ENCODE data around the gene ELOB. TPM values are rescaled to one million over a fixed set of nuclear protein-coding genes. Genes with fewer than 3 reads are reported as not detected.

The ELOB gene
- total RNA-seq, 6 experiments from 2014 or later = 329 to 403 (median 352) TPM

DNA sequence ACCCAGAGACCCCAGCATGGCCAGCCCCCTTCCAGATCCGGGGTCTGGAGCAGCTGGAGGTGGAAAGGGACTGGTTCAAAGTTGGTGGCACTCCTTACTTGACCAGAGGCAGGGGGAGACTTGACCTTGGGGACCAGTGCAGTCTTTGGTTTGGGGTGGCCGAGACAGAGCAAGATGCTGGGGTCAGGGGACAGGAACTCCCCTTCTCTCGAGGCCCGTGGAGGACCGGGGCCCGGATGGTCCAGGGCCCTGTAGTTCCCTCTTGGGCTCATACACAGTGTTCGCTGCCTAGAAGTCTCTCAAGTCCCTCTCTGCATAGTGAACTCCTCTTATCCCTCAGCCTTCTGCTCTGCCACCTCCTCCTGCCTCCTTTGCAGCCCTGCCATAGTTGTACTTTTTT, 10.9 kb upstream of the ELOB start:
- TF ChIP-seq, protein P1, sequence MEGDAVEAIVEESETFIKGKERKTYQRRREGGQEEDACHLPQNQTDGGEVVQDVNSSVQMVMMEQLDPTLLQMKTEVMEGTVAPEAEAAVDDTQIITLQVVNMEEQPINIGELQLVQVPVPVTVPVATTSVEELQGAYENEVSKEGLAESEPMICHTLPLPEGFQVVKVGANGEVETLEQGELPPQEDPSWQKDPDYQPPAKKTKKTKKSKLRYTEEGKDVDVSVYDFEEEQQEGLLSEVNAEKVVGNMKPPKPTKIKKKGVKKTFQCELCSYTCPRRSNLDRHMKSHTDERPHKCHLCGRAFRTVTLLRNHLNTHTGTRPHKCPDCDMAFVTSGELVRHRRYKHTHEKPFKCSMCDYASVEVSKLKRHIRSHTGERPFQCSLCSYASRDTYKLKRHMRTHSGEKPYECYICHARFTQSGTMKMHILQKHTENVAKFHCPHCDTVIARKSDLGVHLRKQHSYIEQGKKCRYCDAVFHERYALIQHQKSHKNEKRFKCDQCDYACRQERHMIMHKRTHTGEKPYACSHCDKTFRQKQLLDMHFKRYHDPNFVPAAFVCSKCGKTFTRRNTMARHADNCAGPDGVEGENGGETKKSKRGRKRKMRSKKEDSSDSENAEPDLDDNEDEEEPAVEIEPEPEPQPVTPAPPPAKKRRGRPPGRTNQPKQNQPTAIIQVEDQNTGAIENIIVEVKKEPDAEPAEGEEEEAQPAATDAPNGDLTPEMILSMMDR (IDR thresholded peaks at IDR 0.05) = no peak
- Mint-ChIP-seq H3K27me3 (ENCODE audit: insufficient read depth) (peaks cover 56% of the 10 kb centered on the region), H3K36me3 (ENCODE audit: low read depth) (no peaks in the 10 kb centered on the region), H3K4me1 (ENCODE audit: low read depth) (no peaks in the 10 kb centered on the region), H3K9me3 (no peaks in the 10 kb centered on the region), H3K4me3 (no peak overlapping the region), H3K27ac (no peak overlapping the region)
- no peak for DNase-seq

DNA sequence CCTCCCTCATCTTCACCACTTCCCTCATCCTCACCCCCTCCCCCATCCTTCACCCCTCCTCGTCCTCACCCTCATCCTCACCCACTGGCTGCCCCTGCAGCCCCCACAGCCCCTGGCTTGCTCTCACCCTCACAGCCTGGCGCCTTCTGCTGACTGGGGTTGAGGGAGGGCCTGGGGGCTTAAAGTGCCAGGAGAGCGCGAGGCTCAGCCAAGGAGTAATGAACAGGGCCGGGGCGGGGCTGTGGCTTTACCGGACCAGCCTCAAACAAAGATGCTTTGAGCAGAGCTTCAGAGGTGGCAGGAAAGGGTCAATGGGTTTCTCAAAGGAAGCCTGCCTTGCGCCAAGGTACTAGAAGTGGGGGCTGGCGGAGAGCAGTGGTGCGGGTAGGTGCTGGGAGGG, 10.3 kb upstream of the ELOB start, which contains the start of gene PRSS33:
Gene PRSS33 (minus strand): TSS at position 155 of the 400 bp plus-strand sequence. CDS start 1,013 bp downstream, outside the sequence.
- H3K4me3 Mint-ChIP-seq = no peak within 1 kb of the TSS
- no peak for DNase-seq
- no peaks in the 10 kb centered on the region for H3K4me1 Mint-ChIP-seq (ENCODE audit: low read depth)
- H3K27ac Mint-ChIP-seq = no peak within 1 kb of the TSS
- H3K9me3 Mint-ChIP-seq = no peaks in the 10 kb centered on the region
- TF ChIP-seq, protein P1 (IDR thresholded peaks at IDR 0.05) = no peak
- H3K27me3 Mint-ChIP-seq (ENCODE audit: insufficient read depth) = peaks cover 53% of the 10 kb centered on the region
- H3K36me3 Mint-ChIP-seq (ENCODE audit: low read depth) = no peaks in the 10 kb centered on the region

DNA sequence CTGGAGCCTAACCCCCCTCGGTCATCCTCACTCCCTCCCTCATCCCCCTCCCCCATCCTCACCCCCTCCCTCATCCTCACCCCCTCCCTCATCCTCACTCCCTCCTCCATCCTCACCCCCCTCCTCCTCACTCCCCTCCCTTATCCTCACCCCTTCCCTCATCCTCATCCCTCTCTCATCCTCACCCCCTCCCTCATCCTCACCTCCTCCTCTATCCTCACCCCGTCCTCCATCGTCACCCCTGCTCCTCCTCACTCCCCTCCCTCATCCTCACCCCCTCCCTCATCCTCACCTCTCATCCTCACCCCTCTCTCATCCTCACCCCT, 9.7 kb upstream of the ELOB start:
- H3K4me3 Mint-ChIP-seq = no peak overlapping the region
- no peak for DNase-seq

DNA sequence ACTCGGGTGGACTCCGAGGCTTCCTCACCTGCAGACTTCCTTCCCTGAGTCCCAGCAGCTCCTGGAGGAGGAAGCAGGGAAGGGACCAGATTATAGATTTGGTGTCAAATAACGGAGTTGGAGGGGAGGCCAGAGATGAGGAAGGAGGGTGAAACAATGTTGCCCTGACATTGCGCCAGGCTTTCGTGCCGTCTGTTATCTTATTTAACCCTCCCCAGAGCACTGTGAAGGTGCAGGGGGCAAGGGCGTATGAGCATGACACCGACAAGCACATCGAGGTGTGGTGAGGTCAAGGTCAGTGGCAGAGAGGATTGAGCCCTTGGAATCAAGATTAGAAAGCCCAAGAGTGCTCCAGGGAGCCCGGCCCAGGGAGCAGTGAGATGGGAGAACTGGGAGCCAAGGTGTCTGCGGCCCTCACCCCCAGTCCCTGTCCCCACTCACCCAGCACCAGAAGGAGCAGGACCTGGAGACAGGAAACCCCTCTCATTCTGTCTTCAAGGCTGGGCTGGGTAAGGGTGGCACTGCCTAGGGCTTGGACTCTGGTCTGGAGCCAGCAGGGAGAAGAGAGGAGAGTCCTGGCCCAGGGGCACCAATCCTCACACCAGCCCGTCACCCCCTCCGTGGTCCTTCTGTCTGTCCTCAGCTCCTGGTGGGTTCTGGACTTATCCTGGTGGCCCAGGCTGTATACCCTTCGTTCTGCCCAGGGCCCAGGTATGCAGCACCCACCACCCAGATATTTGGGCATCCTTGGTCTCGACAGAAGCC, 9.2 kb upstream of the ELOB start:
- Mint-ChIP-seq H3K4me3 (no peak overlapping the region), H3K27me3 (ENCODE audit: insufficient read depth) (peaks cover 42% of the 10 kb centered on the region), H3K36me3 (ENCODE audit: low read depth) (no peaks in the 10 kb centered on the region), H3K4me1 (ENCODE audit: low read depth) (no peaks in the 10 kb centered on the region), H3K9me3 (no peaks in the 10 kb centered on the region), H3K27ac (no peak overlapping the region)
- no peak for DNase-seq
- TF ChIP-seq, protein P1 (IDR thresholded peaks at IDR 0.05) = no peak

More for the DNA sequence above, 9.7 kb upstream of the ELOB start:
- Mint-ChIP-seq H3K36me3 (ENCODE audit: low read depth) (no peaks in the 10 kb centered on the region), H3K9me3 (no peaks in the 10 kb centered on the region), H3K4me1 (ENCODE audit: low read depth) (no peaks in the 10 kb centered on the region), H3K27me3 (ENCODE audit: insufficient read depth) (peaks cover 47% of the 10 kb centered on the region), H3K27ac (no peak overlapping the region)
- TF ChIP-seq, protein P1 (IDR thresholded peaks at IDR 0.05) = no peak

DNA sequence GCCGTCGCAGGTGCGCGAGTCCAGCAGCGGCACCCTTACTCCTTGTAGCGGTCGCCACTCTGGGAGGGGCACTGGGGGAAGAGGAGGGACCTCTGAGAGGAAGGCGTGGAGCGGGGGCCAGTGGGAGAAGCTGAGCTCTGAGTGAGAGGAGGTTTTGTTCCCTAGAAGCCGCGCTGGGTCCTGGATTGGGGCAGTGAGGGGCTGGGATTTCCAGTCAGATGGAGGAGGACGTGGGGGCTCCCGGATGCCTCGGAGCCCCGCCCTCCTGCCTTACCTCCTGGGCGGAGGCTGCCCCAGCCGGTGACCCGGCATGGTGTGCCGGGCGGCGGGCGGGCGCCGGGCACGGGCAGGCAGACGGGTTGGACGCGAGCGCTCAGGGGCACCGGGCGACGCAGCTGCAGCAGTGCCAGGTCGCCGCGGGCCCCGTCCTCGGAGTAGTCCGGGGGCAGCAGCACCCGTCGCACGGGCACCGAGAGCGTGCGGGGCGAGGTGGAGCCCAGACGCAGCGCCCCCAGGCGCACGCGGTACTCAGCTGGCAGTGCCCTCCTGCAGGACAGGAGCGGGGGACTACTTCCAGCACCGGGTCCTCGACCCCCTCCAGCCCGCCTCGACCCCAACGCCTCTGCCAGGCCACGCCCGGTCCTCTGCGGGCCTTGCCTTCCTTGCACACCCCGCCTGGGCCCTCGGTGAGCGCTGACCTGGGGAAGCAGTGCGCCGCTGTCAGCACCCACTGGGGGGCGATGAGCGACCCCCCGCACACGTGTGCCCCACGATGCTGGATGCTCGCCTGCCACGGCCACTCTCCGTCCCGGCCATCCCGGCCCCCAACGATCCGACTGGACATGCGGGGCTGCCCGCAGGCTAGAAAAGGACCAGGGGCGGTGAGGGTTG, 8.3 kb upstream of the ELOB start:
- no peak for DNase-seq
- Mint-ChIP-seq H3K9me3 (no peaks in the 10 kb centered on the region), H3K4me1 (ENCODE audit: low read depth) (no peaks in the 10 kb centered on the region), H3K36me3 (ENCODE audit: low read depth) (no peaks in the 10 kb centered on the region), H3K27me3 (ENCODE audit: insufficient read depth) (peaks cover 33% of the 10 kb centered on the region), H3K27ac (no peak overlapping the region), H3K4me3 (no peak overlapping the region)
- TF ChIP-seq, protein P1 (IDR thresholded peaks at IDR 0.05) = peak; percentile 35
